NCI-H128 (cell line): Measurements from ENCODE around the gene VAPB.
"Not testable (repeated sequence)": the region's sequence is repeated elsewhere in the genome, so short reads cannot be mapped to it uniquely, and the experiment has no call there.

ENCODE experiments used
- DNase-seq: peaks from one replicate; lab custom pipeline; 2025; ENCODE audit not compliant: unreplicated experiment; lab: John Stamatoyannopoulos, UW

VAPB gene

GRCh38 chr20:58388882-58389323 lies at the start of gene VAPB:
Gene VAPB (plus strand): TSS chr20:58389229. CDS start chr20:58389460, 231 bp downstream.
- peak; percentile 86 for DNase-seq

DNA sequence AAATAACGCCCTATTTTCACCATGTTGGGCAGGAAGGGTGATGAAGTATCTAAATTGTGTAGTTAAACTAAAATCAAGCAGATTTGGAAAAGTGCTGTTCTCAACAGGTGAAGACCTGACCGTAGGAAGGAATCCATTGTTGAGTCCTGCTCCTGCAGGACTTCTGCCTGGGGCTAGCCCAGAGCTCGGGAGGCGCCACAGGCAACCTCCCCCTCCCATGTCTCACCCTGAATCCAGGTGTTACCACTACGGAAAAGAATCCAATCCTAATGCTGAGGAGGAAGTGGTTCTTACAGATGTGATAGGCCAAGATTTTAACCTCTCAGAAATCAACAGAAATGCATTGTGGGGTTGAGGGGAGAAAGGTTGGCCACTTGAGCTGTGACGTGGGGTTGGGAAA lies 49.3 kb upstream of the VAPB start:
- DNase-seq = no peak

GRCh38 chr20:58340151-58340550 lies 48.9 kb upstream of the VAPB start:
- DNase-seq = no peak

GRCh38 chr20:58340853-58341252 lies 48.2 kb upstream of the VAPB start:
- no peak for DNase-seq

GRCh38 chr20:58342104-58342945 lies 46.7 kb upstream of the VAPB start:
- DNase-seq = no peak

DNA sequence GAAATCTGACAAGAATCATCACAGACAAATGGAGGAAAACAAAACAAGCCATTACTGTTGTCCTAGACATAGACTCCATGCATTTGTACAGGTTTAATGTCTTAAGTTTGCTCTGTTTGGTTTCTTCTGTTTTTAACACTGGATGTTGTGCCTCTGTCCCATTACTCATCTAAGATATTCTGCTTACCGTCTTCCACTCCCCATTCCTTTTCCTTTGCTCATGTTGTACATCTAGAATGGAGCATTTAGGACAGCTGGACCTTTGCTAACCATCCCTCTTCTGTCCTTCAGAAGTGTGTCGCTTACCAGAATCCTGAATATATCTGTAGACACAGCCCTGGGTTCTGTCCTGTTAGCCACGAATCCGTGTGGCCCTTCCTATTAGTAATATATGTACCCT lies 44.3 kb upstream of the VAPB start:
- DNase-seq = no peak

GRCh38 chr20:58349570-58349969 lies 39.5 kb upstream of the VAPB start:
- no peak for DNase-seq

GRCh38 chr20:58352468-58352867 lies 36.6 kb upstream of the VAPB start:
- no peak for DNase-seq

DNA sequence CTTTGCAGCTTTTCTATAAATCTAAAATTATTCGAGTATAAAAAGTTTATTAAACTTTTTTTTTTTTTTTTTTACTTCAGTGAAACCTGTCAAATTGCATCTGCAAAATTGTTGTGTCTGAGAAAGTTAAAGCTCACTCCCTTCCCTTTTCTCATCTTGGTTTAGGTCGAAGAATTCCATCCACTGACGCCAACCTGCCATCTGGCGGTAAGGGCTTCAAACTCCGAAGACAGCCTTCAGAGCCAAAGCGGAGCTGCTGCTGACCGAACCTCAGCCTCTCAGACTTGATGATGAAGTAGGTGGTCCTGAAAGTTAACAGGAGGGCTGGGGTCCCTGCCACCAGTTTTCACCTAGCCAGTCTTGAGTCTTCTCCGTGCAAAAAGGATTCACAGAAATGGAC lies 29.6 kb upstream of the VAPB start:
- no peak for DNase-seq

DNA sequence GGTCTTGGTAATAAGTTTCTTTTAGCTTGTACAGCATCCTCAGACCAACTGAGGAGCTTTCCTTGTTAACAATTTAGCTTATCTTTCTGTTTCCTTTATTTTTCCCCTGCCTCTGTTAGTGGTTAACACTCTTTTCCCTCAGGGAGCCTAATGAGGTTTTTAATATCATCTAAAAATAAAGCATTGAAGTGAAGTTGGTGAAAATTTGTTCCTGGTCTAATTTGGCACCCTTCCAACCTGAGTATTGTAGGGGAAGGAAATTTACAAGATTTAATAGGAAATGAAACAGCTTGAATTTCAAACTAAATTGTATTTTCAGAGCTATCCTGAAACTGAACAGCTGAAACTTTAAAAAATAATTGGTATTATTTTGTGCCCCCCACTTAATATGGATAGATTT lies 28.1 kb upstream of the VAPB start:
- no peak for DNase-seq

DNA sequence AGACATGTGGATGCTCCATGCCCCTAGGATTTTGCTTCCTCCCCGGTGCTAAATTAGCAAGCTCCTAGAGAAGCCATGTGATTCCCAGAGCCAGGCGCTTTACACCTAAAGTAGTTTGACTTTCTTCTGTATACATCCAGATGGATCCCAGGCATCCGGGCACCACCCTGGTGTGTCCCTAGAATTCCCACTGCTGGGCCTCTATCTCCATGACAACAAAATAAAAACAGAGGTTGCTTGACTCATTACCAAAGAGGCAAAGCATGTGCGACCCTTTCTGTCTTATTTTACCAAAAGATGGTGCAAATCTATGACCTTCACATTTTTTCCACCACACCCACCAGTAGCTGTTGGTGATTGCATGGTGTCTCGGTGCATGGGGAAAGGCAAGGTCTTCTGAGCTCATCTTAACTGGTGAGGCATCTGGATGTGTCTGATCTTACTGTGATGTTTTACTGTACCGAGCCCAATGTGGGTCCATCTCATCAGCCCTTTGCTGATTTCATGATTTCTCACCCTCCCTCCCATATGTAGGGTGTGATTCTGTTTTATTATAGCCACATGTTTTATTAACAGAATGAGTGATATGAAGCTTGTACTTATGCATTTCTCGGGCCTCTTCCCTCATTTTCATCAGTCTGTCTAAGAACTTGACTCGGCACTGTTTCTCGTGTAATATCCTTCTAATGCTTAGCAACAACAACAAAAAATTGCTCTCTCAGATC lies 27.4 kb upstream of the VAPB start:
- no peak for DNase-seq

GRCh38 chr20:58362206-58362516 lies 26.9 kb upstream of the VAPB start:
- DNase-seq = no peak

DNA sequence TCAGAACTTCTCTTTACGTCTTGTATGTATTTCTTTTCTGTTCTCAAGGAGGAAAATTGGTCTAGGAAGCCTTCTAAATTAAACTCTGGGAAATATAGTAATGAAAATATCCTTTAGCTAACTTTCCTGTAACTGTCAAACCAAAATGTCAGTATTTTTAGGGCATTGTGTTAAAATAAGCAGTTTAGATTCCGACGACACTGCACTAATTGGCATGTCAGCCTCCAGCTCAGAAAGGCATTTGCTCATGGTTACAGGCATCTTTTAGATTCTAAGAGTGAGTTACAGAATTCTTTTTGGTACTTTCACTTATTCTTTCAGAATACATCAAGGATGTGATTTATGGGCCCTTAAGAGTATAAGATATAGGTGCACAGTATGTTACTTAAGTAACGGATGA lies 26.1 kb upstream of the VAPB start:
- DNase-seq = no peak

DNA sequence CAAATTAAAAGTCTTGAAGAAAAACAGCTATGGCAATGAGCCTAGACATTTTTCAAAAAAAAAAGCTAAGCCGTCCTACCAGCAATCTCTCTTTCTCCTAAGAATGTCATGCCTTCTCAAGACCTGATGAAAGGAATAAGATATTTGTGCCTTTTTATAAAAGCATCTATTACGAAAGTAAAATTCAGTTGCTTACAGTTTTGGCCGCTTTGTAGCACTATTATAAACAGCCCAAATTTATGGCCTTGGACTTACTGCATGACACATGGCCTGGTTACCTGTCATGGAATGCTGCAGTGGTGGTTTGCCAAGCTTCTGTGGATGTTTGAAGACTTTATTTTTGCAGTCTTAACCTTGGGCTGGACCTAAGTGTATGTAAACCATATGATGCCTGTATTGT lies 22.2 kb upstream of the VAPB start:
- no peak for DNase-seq

DNA sequence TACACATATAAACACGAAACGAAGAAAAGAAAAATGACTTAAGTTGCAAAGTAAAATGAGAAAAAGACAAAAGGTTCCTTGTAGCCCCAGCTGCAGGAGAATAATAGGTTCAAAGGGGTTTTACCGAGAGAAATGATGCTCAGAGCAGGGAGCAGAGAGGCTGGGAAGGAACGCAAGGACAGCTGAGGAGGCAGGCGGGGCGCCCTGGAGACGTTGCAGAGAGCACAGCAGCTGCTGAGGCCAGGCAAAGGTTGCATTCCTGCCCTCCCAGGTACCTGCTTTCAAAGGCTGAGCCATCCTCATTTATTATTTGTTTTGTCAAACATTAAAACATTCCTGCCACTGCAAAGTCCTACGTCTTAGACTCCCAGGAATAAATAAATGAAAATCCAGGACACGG lies 16.2 kb upstream of the VAPB start:
- no peak for DNase-seq

GRCh38 chr20:58373296-58373695 lies 15.7 kb upstream of the VAPB start:
- not testable (repeated sequence) for DNase-seq

DNA sequence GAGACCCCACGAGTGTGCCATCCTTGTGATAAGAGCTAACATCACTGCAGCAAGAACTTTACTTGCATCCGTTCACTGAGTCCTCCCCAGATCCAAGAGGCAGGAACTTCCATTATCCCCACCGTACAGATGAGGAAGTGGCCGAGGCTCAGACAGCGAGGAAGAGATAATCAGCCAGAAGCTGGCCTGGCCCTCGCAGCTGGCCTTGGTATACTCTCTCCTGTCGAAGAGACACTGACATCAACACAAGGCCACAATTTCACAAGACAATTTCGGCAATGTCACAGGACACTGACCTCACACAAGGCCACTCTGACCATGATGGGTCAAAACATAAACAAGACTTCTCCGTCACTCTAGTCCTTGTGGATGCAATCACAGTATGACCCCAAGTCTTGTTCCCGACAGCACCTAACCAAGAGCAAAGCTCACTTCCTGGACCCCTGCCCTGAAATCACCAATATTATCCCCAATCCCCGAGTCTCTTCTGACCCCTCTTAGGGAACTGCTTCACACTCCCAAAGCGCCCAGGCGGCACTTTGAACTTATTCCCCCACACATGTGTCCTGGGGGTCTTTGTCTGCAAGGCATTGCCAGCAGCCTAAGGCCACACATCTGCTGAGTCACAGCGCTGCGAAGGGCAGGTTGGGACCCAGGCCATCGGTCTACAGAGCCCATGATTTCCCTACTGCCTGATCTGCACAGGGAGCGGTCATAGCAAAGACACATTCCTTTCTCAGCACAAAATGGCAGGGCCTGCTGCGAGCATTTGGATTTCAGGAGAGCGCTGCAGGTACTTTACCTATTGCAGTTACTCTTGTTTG lies 14.8 kb upstream of the VAPB start:
- DNase-seq = no peak

DNA sequence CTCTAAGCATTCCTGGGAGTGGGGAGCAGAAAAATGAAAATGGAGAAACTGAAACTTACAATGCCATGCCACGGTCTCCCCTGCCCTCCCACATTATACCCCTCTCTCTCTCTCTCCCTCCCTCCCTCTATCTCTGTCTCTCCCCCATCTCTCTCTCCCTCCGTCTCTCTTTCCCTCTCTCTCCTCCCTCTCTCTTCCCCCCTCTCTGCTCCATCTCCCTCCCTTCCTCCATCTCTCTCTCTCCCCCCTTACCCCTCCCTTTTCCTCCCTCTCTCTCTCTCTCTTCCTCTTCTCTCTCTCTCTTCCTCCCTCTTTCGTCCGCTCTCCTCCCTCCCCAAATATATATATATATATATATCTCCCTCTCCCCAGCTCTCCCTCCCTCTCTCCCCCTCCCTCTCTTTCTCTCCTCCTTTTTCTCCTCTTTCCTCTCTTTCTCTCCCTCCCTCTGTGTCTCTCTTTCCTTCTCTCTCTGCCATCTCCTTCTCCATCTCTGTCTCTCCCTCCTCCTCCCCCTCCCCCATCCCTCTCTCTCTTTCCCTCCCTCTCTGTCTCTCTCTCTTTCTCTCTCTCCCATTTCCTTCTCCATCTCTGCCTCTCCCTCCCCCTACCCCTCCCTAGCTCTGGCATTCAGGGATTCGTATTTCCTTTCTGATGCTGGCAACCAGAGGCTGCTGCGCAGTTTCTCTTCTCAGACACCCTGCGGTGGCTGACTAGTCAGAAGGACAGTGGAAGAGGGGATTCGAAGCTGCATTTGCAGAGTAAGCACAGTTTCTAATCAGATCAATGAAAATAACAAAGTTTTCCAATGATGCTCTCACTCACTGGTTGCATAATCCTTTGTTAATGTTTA lies 13.9 kb upstream of the VAPB start:
- no peak for DNase-seq

DNA sequence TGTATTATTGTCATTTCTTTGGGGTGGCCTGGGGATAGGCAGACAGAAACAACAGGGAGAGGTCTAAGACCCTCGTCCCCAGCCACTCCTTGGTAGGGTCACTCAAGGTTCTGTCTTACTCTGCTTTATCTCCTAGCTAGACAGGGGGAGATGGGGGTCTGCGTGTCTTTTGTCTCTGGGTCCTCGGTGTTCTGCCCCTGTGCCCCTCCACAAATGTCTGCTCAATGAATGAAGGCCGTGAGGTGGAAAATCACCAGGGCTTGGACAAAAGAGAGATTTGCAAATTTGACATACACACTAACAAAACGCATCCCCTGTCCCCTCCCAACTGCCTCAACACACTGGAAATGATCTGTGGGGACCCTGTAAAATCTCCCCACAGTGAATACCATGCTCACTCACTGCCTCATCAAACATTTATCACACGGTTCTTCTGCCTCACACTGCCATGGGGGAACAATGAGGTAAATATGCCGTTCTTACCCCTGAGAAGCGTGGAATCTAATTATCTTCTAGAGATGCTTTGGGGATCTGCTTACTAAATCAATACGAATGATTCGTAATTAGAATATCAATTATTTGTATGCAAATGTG lies 13.2 kb upstream of the VAPB start:
- DNase-seq = no peak

GRCh38 chr20:58377017-58377416 lies 12.0 kb upstream of the VAPB start:
- DNase-seq = no peak
